Activated CD4-positive, alpha-beta T cell treated with anti-CD3 and anti-CD28 coated beads, Interleukin-2, amount 50 U/mL, for 4 hours (primary cell): Measurements from ENCODE around the gene INPP5E.

ENCODE experiments used
- DNase-seq, 2 experiments: peaks; one replicate each; pipeline ENCODE4 v3.0.0-alpha.2; 2020

The INPP5E gene

DNA sequence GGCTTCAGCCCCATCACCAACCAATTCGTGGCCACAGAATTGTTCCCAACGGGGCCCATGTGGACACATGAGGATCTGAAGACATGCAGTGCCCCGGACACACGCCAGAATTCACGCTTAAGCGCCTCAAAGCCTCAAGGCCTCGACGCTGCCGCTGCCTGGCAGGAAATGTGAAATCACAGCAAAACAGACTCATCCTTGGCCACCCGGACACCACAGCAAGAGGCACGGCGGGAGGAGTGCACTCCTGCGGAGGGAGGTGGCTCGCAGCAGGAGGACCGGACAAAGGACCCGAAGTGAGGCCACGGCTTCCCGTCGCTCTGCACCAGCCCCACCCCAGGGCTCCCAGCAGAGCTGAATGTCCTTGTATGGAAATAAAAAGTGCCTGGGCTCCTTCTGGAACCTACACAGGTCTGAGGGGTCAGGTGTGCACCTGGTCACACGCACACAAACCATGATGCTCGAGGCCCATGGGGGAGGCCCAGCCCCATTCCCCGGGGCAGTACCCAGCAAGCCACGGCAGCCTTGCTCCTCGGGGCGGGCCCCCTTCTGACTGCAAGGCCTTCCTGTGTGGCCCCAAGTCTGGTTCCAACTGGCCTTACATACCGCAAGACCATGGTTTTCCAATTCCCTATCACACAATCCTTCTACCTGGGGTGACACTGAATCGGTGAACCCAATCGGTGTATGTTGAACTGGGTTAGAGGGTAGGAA lies 33.2 kb upstream of the INPP5E start:
- DNase-seq: no peak

DNA sequence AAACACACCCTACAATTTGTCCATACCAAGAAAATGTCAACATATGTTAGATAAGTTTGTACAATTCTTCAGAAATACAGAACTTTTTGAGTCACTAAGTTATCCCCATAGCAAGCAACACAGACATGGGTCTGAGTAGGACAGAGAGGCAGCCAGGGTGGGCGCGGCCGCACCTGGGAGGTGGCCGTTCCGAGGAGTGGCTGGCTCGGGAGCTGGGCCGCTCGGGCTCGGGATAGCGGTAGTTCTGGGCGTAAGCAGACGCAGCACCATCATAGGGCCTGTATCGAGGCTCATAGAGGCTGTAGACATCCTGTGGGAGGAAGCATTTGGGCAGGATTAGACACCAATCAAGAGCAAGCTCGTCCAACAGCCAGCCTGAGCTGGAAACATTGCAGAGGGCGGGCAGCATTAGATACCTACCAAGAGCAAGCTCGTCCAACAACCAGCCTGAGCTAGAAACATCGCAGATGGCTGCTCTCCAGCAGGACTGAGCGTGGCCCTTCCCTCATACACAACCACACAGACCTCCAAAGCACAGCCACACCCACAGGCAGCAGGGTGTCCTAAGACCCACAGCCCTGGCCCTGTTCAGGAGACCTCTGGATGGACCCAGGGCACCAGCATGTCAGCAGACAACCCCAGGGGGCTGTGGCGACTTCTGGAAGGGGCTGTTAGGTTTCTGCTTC lies 32.3 kb upstream of the INPP5E start:
- DNase-seq: no peak

- no peak for DNase-seq
Measured at GRCh38 chr9:136470792-136471469, 31.3 kb upstream of the INPP5E start.

DNA sequence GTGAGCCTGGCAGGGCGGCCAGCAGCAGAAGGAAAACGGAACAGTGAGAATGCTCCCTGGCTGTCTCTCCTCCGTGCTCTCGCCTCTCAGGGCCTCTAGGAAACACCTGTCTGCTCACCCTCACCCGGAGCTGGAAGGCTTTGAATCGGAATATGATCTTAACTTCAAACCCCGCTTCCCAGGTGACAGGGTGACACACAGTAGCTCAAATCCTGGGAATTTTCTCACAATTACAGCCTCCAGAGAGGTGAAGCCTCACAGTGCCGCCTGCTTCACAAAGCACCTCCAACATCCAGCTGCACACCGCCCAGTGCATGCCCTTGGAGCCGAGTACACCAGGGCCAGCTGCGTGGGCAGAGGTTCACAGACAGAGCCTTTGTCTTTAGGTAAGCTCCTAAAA lies 30.7 kb upstream of the INPP5E start:
- no peak for DNase-seq

- no peak for DNase-seq
Measured at GRCh38 chr9:136467766-136468165, 28.1 kb upstream of the INPP5E start.

DNA sequence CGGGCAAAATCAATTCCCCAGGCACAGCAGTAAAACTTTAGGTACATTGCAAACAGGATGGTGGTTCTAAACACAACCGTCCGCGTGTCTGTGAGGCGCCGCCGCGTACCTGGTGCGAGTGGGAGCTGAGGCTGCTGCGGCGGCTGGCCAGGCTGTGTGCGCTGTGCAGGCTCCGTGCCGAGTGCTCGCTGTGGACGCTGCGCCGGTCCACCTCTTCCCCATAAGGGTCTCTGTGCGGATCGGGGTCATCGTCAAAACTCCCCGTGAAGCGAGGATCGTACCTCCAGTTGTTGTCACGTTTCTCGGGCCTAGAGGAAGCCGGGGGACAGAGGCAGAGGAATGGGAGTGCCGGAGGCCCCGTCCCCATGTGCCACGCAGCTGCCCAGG lies 26.5 kb upstream of the INPP5E start:
- DNase-seq: no peak

- DNase-seq: no peak
Measured at GRCh38 chr9:136465500-136466154, 26.0 kb upstream of the INPP5E start.

GRCh38 chr9:136464241-136464640 lies 24.6 kb upstream of the INPP5E start:
- DNase-seq: no peak

GRCh38 chr9:136463578-136463977 lies 23.9 kb upstream of the INPP5E start:
- no peak for DNase-seq

- no peak for DNase-seq
Measured at GRCh38 chr9:136462664-136463063, 23.0 kb upstream of the INPP5E start.

- DNase-seq: no peak
Measured at GRCh38 chr9:136460772-136461325, 21.2 kb upstream of the INPP5E start.

- no peak for DNase-seq
Measured at GRCh38 chr9:136459425-136459824, 19.8 kb upstream of the INPP5E start.

DNA sequence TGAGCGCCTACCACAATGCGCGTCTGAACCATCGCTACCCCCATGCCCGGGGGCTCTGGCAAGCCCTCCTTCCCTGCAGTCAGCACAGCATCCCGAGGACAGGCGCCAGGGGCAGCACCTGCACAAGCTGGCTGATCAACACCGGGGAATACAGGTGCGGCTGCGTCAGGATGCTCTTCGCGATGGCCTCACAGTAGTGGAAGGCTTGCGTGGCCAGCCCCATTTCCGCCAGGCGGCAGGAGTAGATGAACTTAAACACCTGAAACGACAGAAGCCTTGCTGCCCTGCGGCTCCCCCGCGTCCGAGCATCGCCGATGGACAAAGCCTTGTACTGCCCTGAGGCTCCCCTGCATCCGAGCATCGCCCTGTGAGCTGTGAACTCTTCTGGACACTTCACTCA lies 17.7 kb upstream of the INPP5E start:
- no peak for DNase-seq

GRCh38 chr9:136456258-136456657 lies 16.6 kb upstream of the INPP5E start:
- no peak for DNase-seq

DNA sequence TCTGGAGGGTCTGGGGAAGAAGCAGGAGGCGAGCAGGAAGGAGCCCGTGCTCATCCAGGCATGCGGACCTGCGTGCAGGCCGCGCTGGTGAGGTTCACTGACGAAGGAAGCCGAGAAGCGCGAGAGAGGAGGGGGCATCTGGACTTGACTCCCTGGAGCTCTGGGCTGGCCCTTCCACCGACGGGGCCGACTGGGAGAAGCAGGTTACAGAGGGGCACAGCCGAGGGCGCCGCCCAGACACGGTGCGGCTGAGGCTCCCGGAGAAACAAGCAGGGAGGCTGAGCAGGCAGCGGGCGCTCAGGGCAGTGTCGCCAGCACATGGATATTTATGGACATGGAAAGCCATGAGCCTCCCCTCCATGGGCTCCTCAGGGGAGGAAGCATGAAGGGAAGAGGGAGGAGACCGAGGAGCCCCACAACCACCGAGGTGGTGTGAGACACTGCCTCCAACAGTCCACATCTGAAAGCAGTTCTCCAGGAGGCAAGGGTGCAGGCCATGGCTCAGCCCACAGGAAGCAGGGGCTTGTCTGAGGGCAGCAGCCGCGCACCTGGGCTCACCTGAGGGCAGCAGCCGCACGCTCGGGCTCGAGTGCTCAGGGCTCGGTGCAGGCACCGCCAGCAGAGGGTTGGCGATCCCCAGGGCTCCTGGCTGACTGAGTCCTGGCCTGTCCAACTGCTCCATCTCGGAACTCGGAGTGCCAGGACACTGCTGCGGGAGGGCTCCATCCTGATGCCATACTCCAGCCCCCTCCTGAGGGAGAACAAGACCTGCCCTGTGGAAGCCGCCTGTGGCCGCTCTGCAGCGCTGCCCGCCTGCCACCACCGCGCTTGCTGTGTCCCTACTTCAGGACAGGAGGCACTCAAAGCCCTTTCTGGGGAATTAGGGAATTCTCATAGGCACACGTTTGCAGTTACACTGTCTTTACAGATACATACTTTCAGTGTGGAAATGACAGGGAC lies 15.7 kb upstream of the INPP5E start:
- DNase-seq: no peak

GRCh38 chr9:136454026-136454796 lies 14.6 kb upstream of the INPP5E start:
- DNase-seq: no peak

DNA sequence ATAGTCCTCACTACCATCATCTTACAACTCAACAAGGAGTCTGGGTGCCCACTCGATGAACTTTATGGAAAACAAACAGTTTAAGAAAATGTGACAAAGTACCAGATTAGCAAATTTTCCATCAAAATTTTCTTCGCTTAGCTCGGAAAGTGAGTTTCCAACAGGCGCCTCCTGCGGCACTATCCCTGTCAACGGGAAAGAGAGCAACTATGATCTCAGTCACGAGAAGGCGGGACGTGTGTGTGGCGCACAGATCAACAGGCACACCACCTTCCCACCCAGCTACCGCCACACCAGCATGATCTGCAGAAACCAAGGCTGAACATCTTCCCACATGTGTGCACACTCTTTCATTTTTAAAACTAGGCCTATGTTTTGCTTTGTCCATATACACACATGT lies 13.7 kb upstream of the INPP5E start:
- no peak for DNase-seq

GRCh38 chr9:136451221-136451877 lies 11.7 kb upstream of the INPP5E start:
- DNase-seq: no peak

DNA sequence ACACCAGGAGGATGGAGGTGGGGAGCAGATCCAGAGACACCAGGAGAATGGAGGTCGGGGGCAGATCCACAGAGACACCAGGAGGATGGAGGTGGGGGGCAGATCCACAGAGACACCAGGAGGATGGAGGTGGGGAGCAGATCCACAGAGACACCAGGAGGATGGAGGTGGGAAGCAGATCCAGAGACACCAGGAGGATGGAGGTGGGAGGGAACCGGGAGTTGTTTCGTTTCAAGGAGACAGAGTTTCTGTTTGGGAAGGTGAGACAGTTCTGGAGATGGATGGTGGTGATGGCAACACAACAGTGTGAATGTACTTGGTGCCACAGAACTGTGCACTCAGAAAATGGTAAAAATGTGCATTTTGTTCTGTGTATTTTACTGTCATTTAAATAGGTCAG lies 9.0 kb upstream of the INPP5E start:
- DNase-seq: no peak

GRCh38 chr9:136447173-136447778 lies 7.6 kb upstream of the INPP5E start:
- DNase-seq: no peak
